Natural killer cell (primary cell): ENCODE data around the gene NIBAN1. TPM values are rescaled to one million over a fixed set of nuclear protein-coding genes. Genes with fewer than 3 reads are reported as not detected.

Experiments used
- ATAC-seq, 3 donors: fragments of 150-1000 bp in 2 of 3; fragments of 200-7000 bp in 1 of 3; cut with Tn5 transposase; 1 replicate in 1 of 3; 2 replicates in 2 of 3; pipeline ENCODE4 v1.10.0; 2021; ENCODE audit warnings: mild to moderate bottlenecking in 2 of 3, moderate library complexity in 2 of 3
- DNase-seq, 2 donors: peaks; one replicate each; pipeline versions ENCODE4 v3.0.0 to v3.0.0-alpha.2; 2013 to 2021; ENCODE audit warnings: mixed read lengths in 1 of 2
- H3K27ac ChIP-seq: one replicate; pipeline ENCODE4 v1.5.1; 2013; ENCODE audit warnings: mild to moderate bottlenecking, low read length
- H3K27me3 ChIP-seq: one replicate; pipeline ENCODE4 v1.6.1; 2013; ENCODE audit warnings: low read length; ENCODE audit not compliant: control insufficient read depth, insufficient read depth
- H3K36me3 ChIP-seq: one replicate; pipeline ENCODE4 v1.6.1; 2013; ENCODE audit warnings: low read length; ENCODE audit not compliant: control insufficient read depth, insufficient read depth
- H3K4me1 ChIP-seq: one replicate; pipeline ENCODE4 v1.6.1; 2013; ENCODE audit warnings: low read length; ENCODE audit not compliant: control insufficient read depth, insufficient read depth
- H3K4me3 ChIP-seq: one replicate; pipeline ENCODE4 v1.5.1; 2013; ENCODE audit warnings: low read length
- H3K9me3 ChIP-seq: one replicate; pipeline ENCODE4 v1.6.1; 2013; ENCODE audit warnings: low read length; ENCODE audit not compliant: control insufficient read depth, insufficient read depth
- H3K27ac Mint-ChIP-seq, 2 donors: one replicate each; pipeline ENCODE4 v1.8.0; 2022; ENCODE audit warnings: mild to moderate bottlenecking in 2 of 2, mixed read lengths in 2 of 2, moderate library complexity in 1 of 2
- H3K27me3 Mint-ChIP-seq, 2 donors: one replicate each; pipeline ENCODE4 v1.8.0; 2022; ENCODE audit warnings: low read depth in 2 of 2, mixed read lengths in 2 of 2
- H3K36me3 Mint-ChIP-seq: one replicate; pipeline ENCODE4 v1.8.0; 2022; ENCODE audit warnings: mixed read lengths
- H3K4me1 Mint-ChIP-seq, 2 donors: one replicate each; pipeline ENCODE4 v1.8.0; 2022; ENCODE audit warnings: mixed read lengths in 2 of 2
- H3K4me3 Mint-ChIP-seq: one replicate; pipeline ENCODE4 v1.8.0; 2022; ENCODE audit warnings: mild to moderate bottlenecking, moderate library complexity, mixed read lengths
- H3K9me3 Mint-ChIP-seq, 2 donors: one replicate each; pipeline ENCODE4 v1.8.0; 2022; ENCODE audit warnings: mixed read lengths in 2 of 2
- CTCF ChIP-seq: fragments of 200-600 bp; IDR thresholded peaks from one replicate; pipeline ENCODE4 v1.8.0; 2022; ENCODE audit warnings: antibody characterized with exemption
- WGBS: methylation state at CpG from one replicate; pipeline ENCODE4 v1.1.7; 2013; ENCODE audit warnings: missing lambda C conversion rate; ENCODE audit not compliant: insufficient coverage; 5-methylcytosine and 5-hydroxymethylcytosine counted together
- intact Hi-C: fragments of 100-400 bp; cut with micrococcal nuclease; formaldehyde crosslinking; loops from one replicate; pipeline ENCODE4 v1.14.2; 2022
- total RNA-seq, 4 donors: library from RNA; stranded (reverse); fragments of 120-200 nt in 1 of 4; gene quantifications; one replicate each; pipeline versions ENCODE4 v1.2.3 to v1.2.4, GENCODE V29; 2013 to 2022

Gene NIBAN1
- total RNA-seq, 3 donors from 2014 or later (not counting 1 experiment from before 2014, with no cell fraction given) = 30.9 to 54.1 (median 31.0) TPM

- 100% methylated on average over 2 of the region's 3 CpGs for WGBS
- Histone ChIP-seq H3K9me3 (no peaks in the 10 kb centered on the region), H3K4me3 (no peak overlapping the region), H3K27me3 (no peaks in the 10 kb centered on the region), H3K27ac (no peak overlapping the region), H3K36me3 (peaks cover 2% of the 10 kb centered on the region), H3K4me1 (no peaks in the 10 kb centered on the region)
- Mint-ChIP-seq H3K27me3 (no peaks in the 10 kb centered on the region), H3K9me3 (no peaks in the 10 kb centered on the region), H3K27ac (no peak overlapping the region), H3K4me1 (peaks cover 13 to 29% of the 10 kb centered on the region in 2 donors), H3K36me3 (no peaks in the 10 kb centered on the region), H3K4me3 (no peak overlapping the region)
- no peak for ATAC-seq
- intact Hi-C loops = no loop called here
- DNase-seq = no peak
- TF ChIP-seq CTCF = no peak
These were observed 22.5 kb downstream of the NIBAN1 start for GRCh38 chr1:184951788-184952187.

- no peaks in the 10 kb centered on the region for H3K9me3 ChIP-seq
- H3K4me1 ChIP-seq = no peaks in the 10 kb centered on the region
- H3K4me3 Mint-ChIP-seq = no peak overlapping the region
- H3K4me1 Mint-ChIP-seq = peaks cover 13 to 34% of the 10 kb centered on the region in 2 donors
- ATAC-seq (no peak), DNase-seq (no peak)
- H3K27ac Mint-ChIP-seq = no peak overlapping the region
- H3K4me3 ChIP-seq = no peak overlapping the region
- no peaks in the 10 kb centered on the region for H3K27me3 Mint-ChIP-seq
- WGBS = 90% methylated on average over 2 of the region's 2 CpGs
- H3K27me3 ChIP-seq = no peaks in the 10 kb centered on the region
- H3K27ac ChIP-seq = no peak overlapping the region
- no peaks in the 10 kb centered on the region for H3K9me3 Mint-ChIP-seq
- H3K36me3 Mint-ChIP-seq = no peaks in the 10 kb centered on the region
- TF ChIP-seq CTCF = no peak
- intact Hi-C loops = no loop called here
- no peaks in the 10 kb centered on the region for H3K36me3 ChIP-seq
These were observed 23.4 kb downstream of the NIBAN1 start for GRCh38 chr1:184950906-184951305.

- no peaks in the 10 kb centered on the region for H3K36me3 Mint-ChIP-seq
- H3K4me3 ChIP-seq = no peak overlapping the region
- ATAC-seq (no peak), DNase-seq (no peak)
- whole genome bisulfite sequencing = 100% methylated on average over 3 of the region's 3 CpGs
- no peaks in the 10 kb centered on the region for H3K27me3 Mint-ChIP-seq
- H3K27ac Mint-ChIP-seq = no peak overlapping the region
- no peaks in the 10 kb centered on the region for H3K27me3 ChIP-seq
- H3K9me3 ChIP-seq = no peaks in the 10 kb centered on the region
- H3K27ac ChIP-seq = no peak overlapping the region
- peaks cover 13 to 40% of the 10 kb centered on the region in 2 donors for H3K4me1 Mint-ChIP-seq
- H3K4me1 ChIP-seq = no peaks in the 10 kb centered on the region
- no peaks in the 10 kb centered on the region for H3K36me3 ChIP-seq
- no peak for TF ChIP-seq CTCF
- no peaks in the 10 kb centered on the region for H3K9me3 Mint-ChIP-seq
- intact Hi-C loops = no loop called here
- no peak overlapping the region for H3K4me3 Mint-ChIP-seq
These were observed 24.1 kb downstream of the NIBAN1 start for GRCh38 chr1:184950227-184950626.

GRCh38 chr1:184947497-184948256, 26.6 kb downstream of the NIBAN1 start:
- Mint-ChIP-seq H3K9me3 (no peaks in the 10 kb centered on the region), H3K27me3 (no peaks in the 10 kb centered on the region), H3K4me1 (peaks cover 6 to 35% of the 10 kb centered on the region in 2 donors), H3K4me3 (no peak overlapping the region), H3K27ac (no peak overlapping the region), H3K36me3 (no peaks in the 10 kb centered on the region)
- TF ChIP-seq CTCF = no peak
- DNase-seq (no peak), ATAC-seq (no peak)
- H3K27ac ChIP-seq = no peak overlapping the region
- no peaks in the 10 kb centered on the region for H3K36me3 ChIP-seq
- intact Hi-C loops = no loop called here
- H3K4me3 ChIP-seq = no peak overlapping the region
- WGBS = 83% methylated on average over 1 of the region's 1 CpG
- H3K27me3 ChIP-seq = no peaks in the 10 kb centered on the region
- no peaks in the 10 kb centered on the region for H3K4me1 ChIP-seq
- H3K9me3 ChIP-seq = no peaks in the 10 kb centered on the region
